A172 (cell line): ENCODE results near the gene PCDHGB3. TPM values are rescaled to one million over a fixed set of nuclear protein-coding genes. Genes with fewer than 3 reads are reported as not detected.
"Not testable (repeated sequence)": the region's sequence is repeated elsewhere in the genome, so short reads cannot be mapped to it uniquely, and the experiment has no call there.

Experiments
- DNase-seq: peaks from one replicate; pipeline ENCODE4 v3.0.0-alpha.2; 2015; ENCODE audit warnings: low spot score
- total RNA-seq: library from RNA; depleted of rRNA; stranded (reverse); fragments of >200 nt; shearing (Covaris generic); gene quantifications from 2 replicates; pipeline ENCODE4 v1.2.3, GENCODE V29; 2014

Gene PCDHGB3
- total RNA-seq, 1 experiment from 2014 or later: 0.81 TPM

DNA sequence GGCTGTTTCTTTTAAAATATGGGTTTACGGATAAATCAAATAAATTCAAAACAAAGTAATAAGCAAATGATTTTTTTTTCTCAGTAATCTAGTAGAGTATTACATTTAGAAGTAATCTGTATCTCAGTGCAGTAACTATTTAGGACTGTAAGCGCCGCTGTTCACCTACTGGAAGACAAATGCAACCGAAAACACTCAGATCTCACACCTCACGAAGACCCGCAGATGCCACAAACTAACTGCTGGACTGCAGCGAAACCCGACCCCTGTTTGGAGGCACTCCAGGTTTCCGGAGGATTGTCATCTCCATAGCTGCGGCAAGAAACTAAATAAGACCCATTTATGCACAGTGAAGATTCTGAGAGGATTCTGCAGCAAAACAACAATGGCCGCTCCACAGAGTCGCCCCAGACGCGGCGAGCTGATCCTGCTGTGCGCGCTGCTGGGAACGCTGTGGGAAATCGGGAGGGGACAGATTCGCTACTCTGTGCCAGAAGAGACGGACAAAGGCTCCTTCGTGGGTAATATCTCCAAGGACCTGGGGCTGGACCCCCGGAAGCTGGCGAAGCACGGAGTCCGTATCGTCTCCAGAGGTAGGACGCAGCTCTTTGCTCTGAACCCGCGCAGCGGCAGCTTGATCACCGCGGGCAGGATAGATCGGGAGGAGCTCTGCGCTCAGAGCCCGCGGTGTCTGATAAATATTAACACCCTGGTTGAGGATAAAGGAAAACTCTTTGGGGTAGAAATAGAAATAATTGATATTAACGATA lies 22.6 kb downstream of the PCDHGB3 start, which contains the start of gene PCDHGA8:
Gene PCDHGA8 (plus strand): TSS at position 205 of the 770 bp plus-strand sequence. CDS start 181 bp downstream, at position 386.
- DNase-seq: no peak

- DNase-seq: no peak
Observed at GRCh38 chr5:141393267-141393666, 23.2 kb downstream of the PCDHGB3 start.

DNA sequence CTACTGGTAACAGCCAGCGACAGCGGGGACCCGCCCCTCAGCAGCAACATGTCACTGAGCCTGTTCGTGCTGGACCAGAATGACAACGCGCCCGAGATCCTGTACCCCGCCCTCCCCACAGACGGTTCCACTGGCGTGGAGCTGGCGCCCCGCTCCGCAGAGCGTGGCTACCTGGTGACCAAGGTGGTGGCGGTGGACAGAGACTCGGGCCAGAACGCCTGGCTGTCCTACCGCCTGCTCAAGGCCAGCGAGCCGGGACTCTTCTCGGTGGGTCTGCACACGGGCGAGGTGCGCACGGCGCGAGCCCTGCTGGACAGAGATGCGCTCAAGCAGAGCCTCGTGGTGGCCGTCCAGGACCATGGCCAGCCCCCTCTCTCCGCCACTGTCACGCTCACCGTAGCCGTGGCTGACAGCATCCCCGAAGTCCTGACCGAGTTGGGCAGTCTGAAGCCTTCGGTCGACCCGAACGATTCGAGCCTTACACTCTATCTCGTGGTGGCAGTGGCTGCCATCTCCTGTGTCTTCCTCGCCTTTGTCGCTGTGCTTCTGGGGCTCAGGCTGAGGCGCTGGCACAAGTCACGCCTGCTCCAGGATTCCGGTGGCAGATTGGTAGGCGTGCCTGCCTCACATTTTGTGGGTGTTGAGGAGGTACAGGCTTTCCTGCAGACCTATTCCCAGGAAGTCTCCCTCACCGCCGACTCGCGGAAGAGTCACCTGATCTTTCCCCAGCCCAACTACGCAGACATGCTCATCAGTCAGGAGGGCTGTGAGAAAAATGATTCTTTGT lies 24.6 kb downstream of the PCDHGB3 start:
- not testable (repeated sequence) for DNase-seq

- DNase-seq: not testable (repeated sequence)
Observed at GRCh38 chr5:141397756-141398551, 27.9 kb downstream of the PCDHGB3 start, which contains the start of gene PCDHGB5. Gene PCDHGB5, plus strand, starts transcription at chr5:141397947. Its CDS starts 181 bp downstream, at chr5:141398128.

DNA sequence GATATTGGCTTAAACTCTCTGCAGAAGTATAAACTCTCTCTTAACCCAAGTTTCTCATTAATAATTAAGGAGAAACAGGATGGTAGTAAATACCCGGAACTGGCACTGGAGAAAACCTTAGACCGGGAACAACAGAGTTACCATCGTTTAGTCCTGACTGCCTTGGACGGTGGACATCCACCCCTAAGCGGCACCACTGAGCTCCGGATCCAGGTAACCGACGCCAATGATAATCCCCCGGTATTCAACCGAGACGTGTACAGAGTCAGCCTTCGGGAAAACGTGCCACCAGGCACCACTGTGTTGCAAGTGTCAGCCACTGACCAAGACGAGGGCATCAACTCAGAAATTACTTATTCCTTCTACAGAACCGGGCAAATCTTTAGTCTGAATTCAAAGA lies 28.6 kb downstream of the PCDHGB3 start:
- DNase-seq: no peak

- no peak for DNase-seq
Observed at GRCh38 chr5:141399555-141400258, 29.7 kb downstream of the PCDHGB3 start.

DNA sequence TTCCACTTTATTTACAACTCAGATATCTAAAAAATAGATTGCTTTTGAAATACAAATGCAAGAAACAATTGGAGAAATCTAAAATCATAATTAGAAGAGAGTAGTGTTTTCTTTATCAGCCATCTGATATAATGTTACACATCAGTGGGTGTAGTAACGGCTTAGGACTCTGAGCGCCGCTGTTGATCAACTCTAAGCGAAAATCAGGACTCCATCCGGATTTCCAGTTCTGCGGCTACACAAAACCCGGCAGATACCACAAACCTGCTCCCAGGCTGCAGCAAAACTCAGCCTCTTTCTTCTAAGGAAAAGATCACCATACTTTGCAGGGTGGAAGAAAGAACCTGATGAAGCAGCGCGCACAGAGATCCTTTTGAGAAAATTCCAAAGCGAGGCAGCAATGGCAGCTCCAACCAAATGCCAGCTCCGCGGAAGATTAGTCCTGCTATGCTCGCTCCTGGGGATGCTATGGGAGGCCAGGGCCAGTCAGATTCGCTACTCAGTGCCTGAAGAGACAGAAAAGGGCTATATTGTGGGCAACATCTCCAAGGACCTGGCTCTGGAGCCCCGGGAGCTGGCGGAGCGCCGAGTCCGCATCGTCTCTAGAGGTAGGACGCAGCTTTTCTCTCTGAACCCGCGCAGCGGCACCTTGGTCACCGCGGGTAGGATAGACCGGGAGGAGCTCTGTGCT lies 32.7 kb downstream of the PCDHGB3 start, which contains the start of gene PCDHGA9:
Gene PCDHGA9 (plus strand): TSS at position 226 of the 691 bp plus-strand sequence. CDS start 175 bp downstream, at position 401.
- DNase-seq: peak; percentile 42

DNA sequence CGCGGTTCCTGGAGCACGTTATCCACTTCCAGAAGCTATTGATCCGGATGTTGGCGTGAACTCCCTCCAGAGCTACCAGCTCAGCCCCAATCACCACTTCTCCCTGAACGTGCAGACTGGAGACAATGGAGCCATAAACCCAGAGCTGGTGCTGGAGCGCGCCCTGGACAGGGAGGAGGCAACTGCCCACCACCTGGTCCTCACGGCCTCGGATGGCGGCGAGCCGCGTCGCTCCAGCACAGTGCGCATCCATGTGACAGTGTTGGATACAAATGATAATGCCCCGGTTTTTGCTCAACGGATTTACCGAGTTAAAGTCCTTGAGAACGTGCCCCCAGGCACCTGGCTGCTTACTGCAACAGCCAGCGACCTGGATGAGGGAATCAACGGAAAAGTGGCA lies 33.3 kb downstream of the PCDHGB3 start:
- no peak for DNase-seq

DNA sequence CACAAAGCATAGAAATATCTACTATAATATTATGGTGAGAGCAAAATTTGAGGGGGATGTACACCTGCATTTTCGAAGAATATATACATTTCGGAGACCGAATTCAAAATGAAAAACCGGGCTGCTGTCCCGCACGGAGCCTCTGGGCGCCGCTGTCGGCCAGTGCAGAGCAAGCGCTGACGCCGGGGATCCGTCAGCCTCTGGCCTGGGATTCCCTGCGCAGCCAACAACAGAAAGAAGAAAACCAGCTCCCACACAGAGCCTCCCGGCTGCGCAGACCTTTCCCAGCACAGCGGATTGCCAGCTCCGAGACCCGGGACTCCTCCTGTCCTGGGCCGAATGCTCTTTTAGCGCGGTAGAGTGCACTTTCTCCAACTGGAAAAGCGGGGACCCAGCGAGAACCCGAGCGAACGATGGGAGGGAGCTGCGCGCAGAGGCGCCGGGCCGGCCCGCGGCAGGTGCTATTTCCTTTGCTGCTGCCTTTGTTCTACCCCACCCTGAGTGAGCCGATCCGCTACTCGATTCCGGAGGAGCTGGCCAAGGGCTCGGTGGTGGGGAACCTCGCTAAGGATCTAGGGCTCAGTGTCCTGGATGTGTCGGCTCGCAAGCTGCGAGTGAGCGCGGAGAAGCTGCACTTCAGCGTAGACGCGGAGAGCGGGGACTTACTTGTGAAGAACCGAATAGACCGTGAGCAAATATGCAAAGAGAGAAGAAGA lies 37.9 kb downstream of the PCDHGB3 start, which contains the start of gene PCDHGB6:
Gene PCDHGB6 (plus strand): TSS at position 232 of the 716 bp plus-strand sequence. CDS start 182 bp downstream, at position 414.
- not testable (repeated sequence) for DNase-seq

DNA sequence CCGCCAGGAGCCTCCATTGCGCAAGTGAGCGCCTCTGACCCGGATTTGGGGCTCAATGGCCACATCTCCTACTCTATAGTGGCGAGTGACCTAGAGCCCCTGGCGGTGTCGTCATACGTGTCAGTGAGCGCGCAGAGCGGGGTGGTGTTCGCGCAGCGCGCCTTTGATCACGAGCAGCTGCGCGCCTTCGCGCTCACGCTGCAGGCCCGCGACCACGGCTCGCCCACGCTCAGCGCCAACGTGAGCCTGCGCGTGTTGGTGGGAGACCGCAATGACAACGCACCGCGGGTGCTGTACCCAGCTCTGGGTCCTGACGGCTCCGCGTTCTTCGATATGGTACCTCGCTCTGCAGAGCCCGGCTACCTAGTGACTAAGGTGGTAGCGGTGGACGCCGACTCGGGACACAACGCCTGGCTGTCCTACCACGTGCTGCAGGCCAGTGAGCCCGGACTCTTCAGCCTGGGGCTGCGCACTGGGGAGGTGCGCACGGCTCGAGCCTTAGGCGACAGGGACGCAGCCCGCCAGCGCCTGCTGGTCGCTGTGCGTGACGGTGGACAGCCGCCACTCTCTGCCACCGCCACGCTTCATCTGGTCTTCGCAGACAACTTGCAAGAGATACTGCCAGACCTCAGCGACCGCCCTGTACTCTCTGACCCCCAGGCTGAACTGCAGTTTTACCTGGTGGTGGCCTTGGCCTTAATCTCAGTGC lies 39.7 kb downstream of the PCDHGB3 start:
- no peak for DNase-seq

GRCh38 chr5:141411575-141411974 lies 41.5 kb downstream of the PCDHGB3 start:
- DNase-seq: no peak

DNA sequence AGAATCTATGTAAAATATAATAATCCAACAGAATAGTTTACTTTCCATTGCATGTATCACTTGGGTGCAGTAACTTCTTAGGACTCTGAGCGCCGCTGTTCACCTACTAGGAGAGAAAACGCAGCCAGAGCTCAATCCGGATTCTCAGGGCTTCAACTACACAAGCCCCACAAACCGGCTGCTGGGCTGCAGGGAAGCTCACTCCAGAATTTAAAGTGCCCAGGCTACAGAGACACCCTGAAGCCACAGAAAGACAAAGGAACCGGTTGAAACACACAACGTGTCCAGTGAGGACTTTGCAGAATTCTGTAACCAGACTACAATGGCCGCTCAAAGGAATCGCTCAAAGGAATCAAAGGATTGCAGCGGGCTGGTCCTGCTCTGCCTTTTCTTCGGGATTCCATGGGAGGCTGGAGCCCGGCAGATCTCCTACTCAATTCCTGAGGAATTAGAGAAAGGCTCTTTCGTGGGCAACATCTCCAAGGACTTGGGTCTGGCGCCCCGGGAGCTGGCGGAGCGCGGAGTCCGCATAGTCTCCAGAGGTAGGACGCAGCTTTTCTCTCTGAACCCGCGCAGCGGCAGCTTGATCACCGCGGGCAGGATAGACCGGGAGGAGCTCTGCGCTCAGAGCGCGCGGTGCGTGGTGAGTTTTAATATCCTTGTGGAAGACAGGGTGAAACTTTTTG lies 43.0 kb downstream of the PCDHGB3 start, which contains the start of gene PCDHGA10:
Gene PCDHGA10 (plus strand): TSS at position 134 of the 686 bp plus-strand sequence. CDS start 189 bp downstream, at position 323.
- peak; percentile 65 for DNase-seq

GRCh38 chr5:141413540-141414069 lies 43.6 kb downstream of the PCDHGB3 start:
- DNase-seq: no peak

- DNase-seq: not testable (repeated sequence)
Observed at GRCh38 chr5:141414548-141415274, 44.7 kb downstream of the PCDHGB3 start.

DNA sequence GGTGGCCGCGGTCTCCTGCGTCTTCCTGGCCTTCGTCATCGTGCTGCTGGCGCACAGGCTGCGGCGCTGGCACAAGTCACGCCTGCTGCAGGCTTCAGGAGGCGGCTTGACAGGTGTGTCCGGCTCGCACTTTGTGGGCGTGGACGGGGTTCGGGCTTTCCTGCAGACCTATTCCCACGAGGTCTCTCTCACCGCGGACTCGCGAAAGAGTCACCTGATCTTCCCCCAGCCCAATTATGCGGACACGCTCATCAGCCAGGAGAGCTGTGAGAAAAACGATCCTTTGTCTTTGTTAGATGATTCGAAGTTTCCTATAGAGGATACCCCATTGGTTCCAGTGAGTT lies 45.2 kb downstream of the PCDHGB3 start:
- DNase-seq: not testable (repeated sequence)

- peak; percentile 72 for DNase-seq
Observed at GRCh38 chr5:141417494-141418172, 47.6 kb downstream of the PCDHGB3 start, which contains the start of gene PCDHGB7. Gene PCDHGB7, plus strand, starts transcription at chr5:141417677. Its CDS starts 183 bp downstream, at chr5:141417860.
